Measurements from ENCODE around the gene CYP19A1. TPM values are rescaled to one million over a fixed set of nuclear protein-coding genes. Genes with fewer than 3 reads are reported as not detected.

Gene CYP19A1
- polyA plus RNA-seq, 1 experiment: not detected

- peak; percentile 58 for DNase-seq (ENCODE audit: low read depth, low spot score)
- Histone ChIP-seq H3K9me3 (ENCODE audit: control insufficient read depth, insufficient read depth, low read length) (no peaks in the 10 kb centered on the region; the same call in 1 of the 2 replicates), H3K4me3 (ENCODE audit: low read depth, low read length) (no peak overlapping the region), H3K27ac (ENCODE audit: low read depth, low read length) (peak overlapping the region; percentile 54), H3K27me3 (ENCODE audit: control insufficient read depth, insufficient read depth, low read length) (peaks cover 6% of the 10 kb centered on the region)
- POLR2A ChIA-PET: interaction anchor here (1.6 kb wide), 1 partner anchor 8 kb away, joined by 6 read pairs; no protein-coding TSS in a partner anchor
- no peak for TF ChIP-seq CTCF (IDR thresholded peaks at IDR 0.05; ENCODE audit: low read depth, low read length)
- CTCF ChIA-PET: interaction anchor here (0.6 to 8.0 kb wide), 6 partner anchors 25 to 244 kb away, joined by 3 to 137 read pairs (median 9); no protein-coding TSS in a partner anchor
These were observed 38.8 kb upstream of the CYP19A1 start for GRCh38 chr15:51377038-51377786.

- ChIA-PET POLR2A (interaction anchor here (1.6 kb wide), 1 partner anchor 7 kb away, joined by 6 read pairs; no protein-coding TSS in a partner anchor), CTCF (interaction anchor here (0.6 to 8.0 kb wide), 5 partner anchors 27 to 243 kb away, joined by 3 to 137 read pairs (median 9); no protein-coding TSS in a partner anchor)
- peaks cover 6% of the 10 kb centered on the region for H3K27me3 ChIP-seq (ENCODE audit: control insufficient read depth, insufficient read depth, low read length)
- no peak for TF ChIP-seq CTCF (IDR thresholded peaks at IDR 0.05; ENCODE audit: low read depth, low read length)
- peak; percentile 18 for DNase-seq (ENCODE audit: low read depth, low spot score)
- H3K27ac ChIP-seq (ENCODE audit: low read depth, low read length): no peak overlapping the region
- H3K4me3 ChIP-seq (ENCODE audit: low read depth, low read length): no peak overlapping the region
- no peaks in the 10 kb centered on the region; the same call in 1 of the 2 replicates for H3K9me3 ChIP-seq (ENCODE audit: control insufficient read depth, insufficient read depth, low read length)
These were observed 37.7 kb upstream of the CYP19A1 start for GRCh38 chr15:51375966-51376640.

- no peak for TF ChIP-seq CTCF (IDR thresholded peaks at IDR 0.05; ENCODE audit: low read depth, low read length)
- Histone ChIP-seq H3K4me3 (ENCODE audit: low read depth, low read length) (no peak overlapping the region), H3K9me3 (ENCODE audit: control insufficient read depth, insufficient read depth, low read length) (no peaks in the 10 kb centered on the region; the same call in 1 of the 2 replicates), H3K27me3 (ENCODE audit: control insufficient read depth, insufficient read depth, low read length) (peaks cover 2% of the 10 kb centered on the region), H3K27ac (ENCODE audit: low read depth, low read length) (no peak overlapping the region)
- POLR2A ChIA-PET: interaction anchor here (0.5 kb wide), 1 partner anchor 557 kb away, joined by 7 read pairs; no protein-coding TSS in a partner anchor
- DNase-seq (ENCODE audit: low read depth, low spot score): no peak
- CTCF ChIA-PET: interaction anchor here (1.0 to 1.5 kb wide), 3 partner anchors 93 to 211 kb away, joined by 4 to 9 read pairs (median 8); no protein-coding TSS in a partner anchor
These were observed 35.7 kb upstream of the CYP19A1 start for GRCh38 chr15:51374131-51374530.

- ChIA-PET CTCF (interaction anchor here (0.7 to 1.3 kb wide), 3 partner anchors 11 to 89 kb away, joined by 3 to 4 read pairs (median 3); no protein-coding TSS in a partner anchor), POLR2A (no interaction called here)
- no peak for DNase-seq (ENCODE audit: low read depth, low spot score)
- no peak for TF ChIP-seq CTCF (IDR thresholded peaks at IDR 0.05; ENCODE audit: low read depth, low read length)
- no peak overlapping the region for H3K27ac ChIP-seq (ENCODE audit: low read depth, low read length)
- H3K9me3 ChIP-seq (ENCODE audit: control insufficient read depth, insufficient read depth, low read length): no peaks in the 10 kb centered on the region; the same call in 1 of the 2 replicates
- H3K4me3 ChIP-seq (ENCODE audit: low read depth, low read length): no peak overlapping the region
- no peaks in the 10 kb centered on the region for H3K27me3 ChIP-seq (ENCODE audit: control insufficient read depth, insufficient read depth, low read length)
These were observed 32.9 kb upstream of the CYP19A1 start for GRCh38 chr15:51371266-51371665.
